Fibroblast of lung (primary cell): ENCODE results near the gene MFSD12.

Experiments used
- CTCF ChIP-seq, 2 donors: IDR thresholded peaks in 1 of 2; conservative IDR thresholded peaks in 1 of 2; 1 replicate in 1 of 2; 2 replicates in 1 of 2; pipeline ENCODE4 v1.5.1; 2011 to 2012; ENCODE audit warnings: low read length in 2 of 2, control low read depth in 1 of 2, inconsistent platforms in 1 of 2, low read depth in 1 of 2, mild to moderate bottlenecking in 1 of 2
- EZH2 ChIP-seq: IDR thresholded peaks from 2 replicates; pipeline ENCODE4 v1.5.1; 2012; ENCODE audit warnings: low read length, control low read depth, mild to moderate bottlenecking; ENCODE audit errors: missing control alignments

- TF ChIP-seq CTCF (conservative IDR thresholded peaks at IDR 0.05 in 1 of 2, IDR thresholded peaks at IDR 0.05 in 1 of 2; ENCODE audit: low read depth in 1 of 2, low read length in 2 of 2) (no peak), EZH2 (no peak)
Observed at GRCh38 chr19:3557461-3558248, at the start of gene MFSD12.
